Measurements from ENCODE around the gene SPTY2D1. TPM values are rescaled to one million over a fixed set of nuclear protein-coding genes. Genes with fewer than 3 reads are reported as not detected.

Gene SPTY2D1
- total RNA-seq, 4 donors from 2014 or later = 15.9 to 40.7 (median 28.0) TPM

- DNase-seq (ENCODE audit: low spot score) (no peak), ATAC-seq (ENCODE audit: low FRiP score) (no peak)
- TF ChIP-seq CTCF (IDR thresholded peaks at IDR 0.05) = no peak
Measured at GRCh38 chr11:18563090-18563730, 70.9 kb downstream of the SPTY2D1 start.

Other genes with a start within 250 kb of the SPTY2D1 start
- gene LDHA, start 239.8 kb downstream of the SPTY2D1 start, total RNA-seq = 100 to 1,000 TPM; 403 to 946 (median 700) TPM
- gene LDHC, start 222.0 kb downstream of the SPTY2D1 start, total RNA-seq = under 1 TPM in 2 of 4 donors, not detected in 2; 0.19 to 0.60 TPM
- gene LDHAL6A, start 178.5 kb downstream of the SPTY2D1 start, total RNA-seq = not detected
- 100 to 1,000 TPM in 2 of 4 donors, 10 to 100 TPM in 2; 56.6 to 112 (median 96.7) TPM for gene TSG101, start 107.4 kb downstream of the SPTY2D1 start, total RNA-seq
- gene UEVLD, start 45.6 kb downstream of the SPTY2D1 start, total RNA-seq = 10 to 100 TPM; 23.1 to 46.5 (median 31.2) TPM
- gene MISFA, start 34.6 kb downstream of the SPTY2D1 start, total RNA-seq = 1 to 10 TPM in 1 of 4 donors, under 1 TPM in 1, not detected in 2; 0.36 to 1.8 TPM
- 1 to 10 TPM; 3.4 to 8.3 (median 5.8) TPM for gene TMEM86A, start 64.4 kb upstream of the SPTY2D1 start, total RNA-seq
- under 1 TPM in 2 of 4 donors, not detected in 2; 0.13 to 0.24 TPM for gene IGSF22, start 91.8 kb upstream of the SPTY2D1 start, total RNA-seq
- 1 to 10 TPM in 3 of 4 donors, under 1 TPM in 1; 0.28 to 4.7 (median 1.5) TPM for gene PTPN5, start 157.5 kb upstream of the SPTY2D1 start, total RNA-seq